K562 (cell line): ENCODE measurements around the gene SCTR. TPM values are rescaled to one million over a fixed set of nuclear protein-coding genes. Genes with fewer than 3 reads are reported as not detected.

Source experiments
- ATAC-seq: fragments of 200-7000 bp; cut with Tn5 transposase; 3 replicates; pipeline ENCODE4 v1.9.1; 2020; ENCODE audit warnings: moderate library complexity
- BruUV-seq: library from RNA; stranded (reverse); fragments of 400-500 nt; replicated peaks from 2 replicates; lab custom pipeline; 2021; lab: Mats Ljungman, UMichigan
- CTCF ChIA-PET: fragments of 300-600 bp; formaldehyde crosslinking; extraction: SDS; loops from one replicate; lab custom pipeline; 2021; ENCODE audit warnings: low intra/inter-chr PET ratio; lab: Yijun Ruan, JAX
- POLR2A ChIA-PET: fragments of 300-600, 350-650 bp; sonication (Branson Sonifier 250); formaldehyde crosslinking; extraction: SDS; loops from one replicate; lab custom pipeline; 2021; ENCODE audit warnings: antibody characterized with exemption, inconsistent platforms; lab: Yijun Ruan, JAX
- DNase-seq, 4 experiments: peaks; one replicate each; pipeline versions ENCODE4 v3.0.0 to v3.0.0-alpha.2; 2011 to 2018; ENCODE audit warnings: low spot score in 3 of 4, mixed read lengths in 3 of 4; ENCODE audit errors: extremely low read depth in 1 of 4
- FAIRE-seq: peaks from 2 replicates; lab custom pipeline; 2011; peaks lifted over from hg19 to GRCh38; lab: Jason Lieb, UNC
- H2AFZ ChIP-seq: 2 replicates; pipeline ENCODE4 v1.6.0; 2011; ENCODE audit warnings: low read depth, low read length, control low read depth, inconsistent platforms
- H3K27ac ChIP-seq: fragments of 200-600 bp; 3 replicates; pipeline ENCODE4 v1.8.0; 2011; ENCODE audit warnings: low read depth, mild to moderate bottlenecking, control low read depth, inconsistent platforms, low read length, moderate library complexity, mixed read lengths; ENCODE audit errors: extremely low read depth
- H3K27me3 ChIP-seq, 2 experiments: fragments of 300-600 bp in 1 of 2; 2 replicates in 1 of 2; 3 replicates in 1 of 2; pipeline versions ENCODE4 v1.6.0 to v1.8.0; 2011; ENCODE audit warnings: inconsistent platforms in 2 of 2, low read length in 2 of 2, mild to moderate bottlenecking in 1 of 2, mixed read lengths in 1 of 2, moderate library complexity in 1 of 2; ENCODE audit not compliant: control insufficient read depth in 2 of 2, insufficient read depth in 2 of 2
- H3K36me3 ChIP-seq: fragments of 300-600 bp; 3 replicates; pipeline ENCODE4 v1.8.0; 2011; ENCODE audit warnings: mild to moderate bottlenecking, low read length, inconsistent platforms; ENCODE audit not compliant: control insufficient read depth, insufficient read depth
- H3K4me1 ChIP-seq, 2 experiments: fragments of 200-600 bp in 1 of 2; replicated peaks in 1 of 2; 2 replicates in 1 of 2; 3 replicates in 1 of 2; pipeline versions ENCODE4 v1.5.1 to v1.8.0; 2011; ENCODE audit warnings: inconsistent platforms in 2 of 2, low read length in 2 of 2, mild to moderate bottlenecking in 1 of 2, mixed read lengths in 1 of 2, moderate library complexity in 1 of 2; ENCODE audit not compliant: control insufficient read depth in 2 of 2, insufficient read depth in 2 of 2
- H3K4me2 ChIP-seq: 2 replicates; pipeline ENCODE4 v1.6.1; 2011; ENCODE audit warnings: low read length, control low read depth, inconsistent platforms, mixed read lengths; ENCODE audit not compliant: insufficient read depth
- H3K4me3 ChIP-seq: fragments of 200-600 bp; sonication (generic), shearing (Covaris generic); 2 replicates; pipeline ENCODE4 v1.5.1; 2016; ENCODE audit warnings: control low read depth, inconsistent platforms
- H3K79me2 ChIP-seq: fragments of 200-600 bp; 3 replicates; pipeline ENCODE4 v1.8.0; 2011; ENCODE audit warnings: low read length, inconsistent platforms; ENCODE audit not compliant: control insufficient read depth, insufficient read depth
- H3K9ac ChIP-seq, 2 experiments: 2 replicates each; pipeline versions ENCODE4 v1.6.0 to v1.6.1; 2011; ENCODE audit warnings: low read depth in 2 of 2, low read length in 2 of 2, control low read depth in 1 of 2, inconsistent platforms in 1 of 2, mild to moderate bottlenecking in 1 of 2, mixed read lengths in 1 of 2; ENCODE audit not compliant: insufficient read depth in 1 of 2
- H3K9me1 ChIP-seq: one replicate; pipeline ENCODE4 v1.6.0; 2011; ENCODE audit warnings: inconsistent platforms, mild to moderate bottlenecking, low read length, moderate library complexity; ENCODE audit not compliant: control insufficient read depth, insufficient read depth
- H3K9me3 ChIP-seq: replicated peaks from 2 replicates; pipeline ENCODE4 v1.5.1; 2011; ENCODE audit warnings: low read depth, low read length, inconsistent platforms; ENCODE audit not compliant: control insufficient read depth, insufficient read depth
- H4K20me1 ChIP-seq: replicated peaks from 2 replicates; pipeline ENCODE4 v1.6.1; 2011; ENCODE audit warnings: low read length, inconsistent platforms, mixed read lengths; ENCODE audit not compliant: control insufficient read depth, insufficient read depth
- ARNT ChIP-seq, 2 experiments: fragments of 450-650 bp; IDR thresholded peaks; 2 replicates each; pipeline ENCODE4 v1.6.1; 2016; ENCODE audit warnings: mild to moderate bottlenecking in 1 of 2
- CBX5 ChIP-seq: IDR thresholded peaks from 2 replicates; pipeline ENCODE4 v1.6.1; 2014; ENCODE audit warnings: low read depth, borderline replicate concordance
- CEBPG ChIP-seq, 3 experiments: fragments of 200-800 bp in 1 of 3; sonication (Bioruptor generic) in 1 of 3; sonication (generic) in 1 of 3; formaldehyde crosslinking in 1 of 3; IDR thresholded peaks in 2 of 3; conservative IDR thresholded peaks in 1 of 3; 2 replicates each; pipeline versions ENCODE4 v1.6.1 to v1.8.0; 2016 to 2022; ENCODE audit warnings: missing compliant biosample characterization in 2 of 3, missing genetic modification characterization in 2 of 3, mild to moderate bottlenecking in 1 of 3, missing genetic modification reagents in 1 of 3
- EZH2 ChIP-seq: IDR thresholded peaks from 2 replicates; pipeline ENCODE4 v1.6.1; 2012; ENCODE audit warnings: low read depth, mild to moderate bottlenecking, inconsistent platforms, low read length, borderline replicate concordance
- FIP1L1 ChIP-seq: fragments of 200-400 bp; formaldehyde crosslinking; IDR thresholded peaks from 2 replicates; pipeline ENCODE4 v1.6.1; 2018; ENCODE audit warnings: mild to moderate bottlenecking, low read depth, low read length; ENCODE audit not compliant: poor library complexity, severe bottlenecking
- FOXM1 ChIP-seq, 2 experiments: fragments of 450-650 bp in 1 of 2; sonication (generic) in 1 of 2; formaldehyde crosslinking in 1 of 2; IDR thresholded peaks; 2 replicates each; pipeline versions ENCODE4 v1.6.1 to v1.9.0; 2017 to 2022; ENCODE audit warnings: low read depth in 2 of 2, mild to moderate bottlenecking in 2 of 2, missing genetic modification reagents in 1 of 2, moderate library complexity in 1 of 2
- GATAD2B ChIP-seq: fragments of 450-650 bp; IDR thresholded peaks from 2 replicates; pipeline ENCODE4 v1.6.1; 2017; ENCODE audit warnings: mild to moderate bottlenecking, borderline replicate concordance
- GTF2A2 ChIP-seq: IDR thresholded peaks from 2 replicates; pipeline ENCODE4 v1.6.1; 2016; ENCODE audit warnings: mild to moderate bottlenecking, missing genetic modification characterization, missing compliant biosample characterization
- HOXB6 ChIP-seq: fragments of 250-450 bp; sonication (Bioruptor Pico); IDR thresholded peaks from 2 replicates; pipeline ENCODE4 v1.5.1; 2022; ENCODE audit warnings: mild to moderate bottlenecking, borderline replicate concordance
- ILF3 ChIP-seq: fragments of 450-650 bp; IDR thresholded peaks from 2 replicates; pipeline ENCODE4 v1.6.1; 2018; ENCODE audit warnings: antibody characterized with exemption, mild to moderate bottlenecking, moderate library complexity, borderline replicate concordance
- KAT7 ChIP-seq: sonication (generic); formaldehyde crosslinking; IDR thresholded peaks from 2 replicates; pipeline ENCODE4 v1.8.0; 2022; ENCODE audit warnings: missing genetic modification reagents, mild to moderate bottlenecking, borderline replicate concordance
- MAFF ChIP-seq: IDR thresholded peaks from 2 replicates; pipeline ENCODE4 v1.6.1; 2012; ENCODE audit warnings: low read length, improper control_type of control experiment
- MTF1 ChIP-seq: fragments of 250-450 bp; sonication (Bioruptor Pico); IDR thresholded peaks from 2 replicates; pipeline ENCODE4 v1.9.0; 2021; ENCODE audit warnings: moderate library complexity, mild to moderate bottlenecking, inconsistent platforms, borderline replicate concordance
- NEUROD1 ChIP-seq: fragments of 150-350 bp; IDR thresholded peaks from 2 replicates; pipeline ENCODE4 v1.6.1; 2014; ENCODE audit warnings: borderline replicate concordance, low read length, low read depth; ENCODE audit not compliant: partially characterized antibody
- NRF1 ChIP-seq, 2 experiments: fragments of 450-650 bp; IDR thresholded peaks in 1 of 2; conservative IDR thresholded peaks in 1 of 2; 2 replicates each; pipeline ENCODE4 v1.6.1; 2014; ENCODE audit warnings: mild to moderate bottlenecking in 2 of 2
- RBM15 ChIP-seq: fragments of 200-400 bp; formaldehyde crosslinking; IDR thresholded peaks from 2 replicates; pipeline ENCODE4 v1.6.1; 2018; ENCODE audit warnings: mild to moderate bottlenecking, low read length, moderate library complexity; ENCODE audit not compliant: insufficient read depth
- RUNX1 ChIP-seq: sonication (generic); IDR thresholded peaks from 2 replicates; pipeline ENCODE4 v1.6.1; 2016; ENCODE audit warnings: antibody characterized with exemption, low read depth
- SP2 ChIP-seq: IDR thresholded peaks from 2 replicates; pipeline ENCODE4 v1.6.1; 2011; ENCODE audit warnings: mild to moderate bottlenecking, low read depth, low read length, moderate library complexity; ENCODE audit not compliant: poor library complexity, severe bottlenecking; ENCODE audit errors: extremely low read depth
- STAG1 ChIP-seq: sonication (generic); formaldehyde crosslinking; IDR thresholded peaks from 2 replicates; pipeline ENCODE4 v1.5.0; 2020; ENCODE audit warnings: missing genetic modification reagents, borderline replicate concordance
- WGBS: fragments of 100-300 bp; shearing (Covaris generic); methylation state at CpG from one replicate; pipeline ENCODE4 v1.1.6; 2016; ENCODE audit warnings: low coverage, mixed read lengths; ENCODE audit not compliant: insufficient coverage; ENCODE audit errors: missing lambda C conversion rate; 5-methylcytosine and 5-hydroxymethylcytosine counted together
- in situ Hi-C: fragments of 300-500 bp; cut with MboI; formaldehyde crosslinking; loops from 4 replicates; pipeline ENCODE4 v1.15.0; 2018; ENCODE audit warnings: inconsistent platforms, mixed read lengths
- intact Hi-C: fragments of 100-400 bp; cut with micrococcal nuclease; formaldehyde crosslinking; loops from 2 replicates; pipeline ENCODE4 v1.14.2; 2022
- polyA plus RNA-seq, 8 experiments: library from polyadenylated mRNA; depleted of rRNA in 4 of 8; stranded (reverse) in 5 of 8; unstranded in 3 of 8; fragments of >200 nt; fragmentation: Nextera tagmentation in 2 of 8; fragmentation: Illumina TruSeq in 1 of 8; extraction: Ambion mirVana in 2 of 8; extraction: Trizol in 1 of 8; gene quantifications; 2 replicates each; pipeline versions ENCODE4 v1.2.1 to v1.2.3, GENCODE V29; 2011 to 2014; ENCODE audit warnings: inconsistent platforms in 1 of 8, missing spikeins in 1 of 8
- total RNA-seq, 7 experiments: library from RNA; depleted of rRNA in 6 of 7; stranded (reverse); fragments of >200 nt in 6 of 7; fragmentation: Illumina TruSeq in 2 of 7; extraction: Trizol in 2 of 7; gene quantifications; 2 replicates each; pipeline versions ENCODE4 v1.2.1 to v1.2.3, GENCODE V29; 2011 to 2021; ENCODE audit warnings: low replicate concordance in 1 of 7
- TF ChIP-seq, protein P1 (sequence below), 2 experiments: fragments of 450-650 bp in 1 of 2; sonication (generic) in 1 of 2; formaldehyde crosslinking in 1 of 2; IDR thresholded peaks in 1 of 2; conservative IDR thresholded peaks in 1 of 2; 2 replicates each; pipeline versions ENCODE4 v1.6.1 to v1.8.1; 2016 to 2023; ENCODE audit warnings: mild to moderate bottlenecking in 2 of 2, moderate library complexity in 2 of 2, inconsistent platforms in 1 of 2, missing genetic modification reagents in 1 of 2
- TF ChIP-seq, protein P2 (sequence below): IDR thresholded peaks from 2 replicates; pipeline ENCODE4 v1.6.1; 2011; ENCODE audit not compliant: insufficient read length; ENCODE audit errors: extremely low read depth

The SCTR gene
- total and polyA plus RNA-seq, 9 of the 15 experiments (the other 6 are each of a cell fraction or from before 2014, with no cell fraction given), result not detected

GRCh38 chr2:119490653-119491195 lies 33.6 kb downstream of the SCTR start:
- no peak overlapping the region for H3K27ac ChIP-seq
- H3K79me2 ChIP-seq, result no peaks in the 10 kb centered on the region
- no TSS peak for BruUV-seq
- intact Hi-C loops, result no loop called here
- H4K20me1 ChIP-seq, result peaks cover 15% of the 10 kb centered on the region; the same call in 1 of the 2 replicates
- no peak overlapping the region for H3K4me3 ChIP-seq
- no peaks in the 10 kb centered on the region for H3K9me3 ChIP-seq
- FAIRE-seq (no peak), ATAC-seq (no peak), DNase-seq (no peak)
- peaks cover 17 to 60% of the 10 kb centered on the region in 2 experiments for H3K27me3 ChIP-seq
- peaks cover 5% of the 10 kb centered on the region for H3K9me1 ChIP-seq
- POLR2A ChIA-PET, result interaction anchor here (0.6 to 1.5 kb wide), 2 partner anchors 11 to 846 kb away, joined by 3 to 5 read pairs; no protein-coding TSS in a partner anchor
- CTCF ChIA-PET, result no interaction called here
- H2AFZ ChIP-seq, result no peak overlapping the region
- in situ Hi-C loops, result no loop called here
- WGBS, result 4% methylated on average over 7 of the region's 7 CpGs
- no peak overlapping the region for H3K9ac ChIP-seq
- H3K4me2 ChIP-seq, result no peak overlapping the region
- H3K36me3 ChIP-seq, result no peaks in the 10 kb centered on the region
- H3K4me1 ChIP-seq, result no peaks in the 10 kb centered on the region; a peak in 1 of 5 replicates
- TF ChIP-seq MAFF, result no peak
- TF ChIP-seq HOXB6, result no peak
- TF ChIP-seq CEBPG (CRISPR knock-in tag; IDR thresholded peaks at IDR 0.05), result no peak
- peak; percentile 16 to 74; a peak in 2 of 4 replicates for TF ChIP-seq CEBPG (tag; conservative IDR thresholded peaks at IDR 0.05 in 1 of 2, IDR thresholded peaks at IDR 0.05 in 1 of 2)
- TF ChIP-seq STAG1 (CRISPR knock-in tag), result no peak
- TF ChIP-seq, protein P1, sequence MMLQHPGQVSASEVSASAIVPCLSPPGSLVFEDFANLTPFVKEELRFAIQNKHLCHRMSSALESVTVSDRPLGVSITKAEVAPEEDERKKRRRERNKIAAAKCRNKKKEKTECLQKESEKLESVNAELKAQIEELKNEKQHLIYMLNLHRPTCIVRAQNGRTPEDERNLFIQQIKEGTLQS (IDR thresholded peaks at IDR 0.05), result peak; percentile 64; the same call in 1 of the 2 replicates
- TF ChIP-seq, protein P1 (CRISPR knock-in tag; conservative IDR thresholded peaks at IDR 0.05), result no peak
- no peak for TF ChIP-seq NRF1 (conservative IDR thresholded peaks at IDR 0.05 in 1 of 2, IDR thresholded peaks at IDR 0.05 in 1 of 2)
- TF ChIP-seq GATAD2B, result no peak
- TF ChIP-seq, protein P2, sequence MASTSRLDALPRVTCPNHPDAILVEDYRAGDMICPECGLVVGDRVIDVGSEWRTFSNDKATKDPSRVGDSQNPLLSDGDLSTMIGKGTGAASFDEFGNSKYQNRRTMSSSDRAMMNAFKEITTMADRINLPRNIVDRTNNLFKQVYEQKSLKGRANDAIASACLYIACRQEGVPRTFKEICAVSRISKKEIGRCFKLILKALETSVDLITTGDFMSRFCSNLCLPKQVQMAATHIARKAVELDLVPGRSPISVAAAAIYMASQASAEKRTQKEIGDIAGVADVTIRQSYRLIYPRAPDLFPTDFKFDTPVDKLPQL, result no peak
- TF ChIP-seq KAT7 (CRISPR knock-in tag), result no peak
- TF ChIP-seq GTF2A2 (tag), result no peak
- TF ChIP-seq CBX5, result no peak
- TF ChIP-seq SP2, result no peak
- TF ChIP-seq ILF3, result no peak
- TF ChIP-seq ARNT (IDR thresholded peaks at IDR 0.05), result no peak
- no peak for TF ChIP-seq NEUROD1
- TF ChIP-seq EZH2, result no peak
- TF ChIP-seq RBM15, result no peak
- no peak for TF ChIP-seq FIP1L1
- no peak for TF ChIP-seq FOXM1 (IDR thresholded peaks at IDR 0.05; ENCODE audit: low read depth)
- no peak for TF ChIP-seq FOXM1 (CRISPR knock-in tag; IDR thresholded peaks at IDR 0.05; ENCODE audit: low read depth)
- TF ChIP-seq RUNX1, result no peak
- no peak for TF ChIP-seq MTF1 (CRISPR knock-in tag)
